ENCODE data around the gene COL9A2.

DNA sequence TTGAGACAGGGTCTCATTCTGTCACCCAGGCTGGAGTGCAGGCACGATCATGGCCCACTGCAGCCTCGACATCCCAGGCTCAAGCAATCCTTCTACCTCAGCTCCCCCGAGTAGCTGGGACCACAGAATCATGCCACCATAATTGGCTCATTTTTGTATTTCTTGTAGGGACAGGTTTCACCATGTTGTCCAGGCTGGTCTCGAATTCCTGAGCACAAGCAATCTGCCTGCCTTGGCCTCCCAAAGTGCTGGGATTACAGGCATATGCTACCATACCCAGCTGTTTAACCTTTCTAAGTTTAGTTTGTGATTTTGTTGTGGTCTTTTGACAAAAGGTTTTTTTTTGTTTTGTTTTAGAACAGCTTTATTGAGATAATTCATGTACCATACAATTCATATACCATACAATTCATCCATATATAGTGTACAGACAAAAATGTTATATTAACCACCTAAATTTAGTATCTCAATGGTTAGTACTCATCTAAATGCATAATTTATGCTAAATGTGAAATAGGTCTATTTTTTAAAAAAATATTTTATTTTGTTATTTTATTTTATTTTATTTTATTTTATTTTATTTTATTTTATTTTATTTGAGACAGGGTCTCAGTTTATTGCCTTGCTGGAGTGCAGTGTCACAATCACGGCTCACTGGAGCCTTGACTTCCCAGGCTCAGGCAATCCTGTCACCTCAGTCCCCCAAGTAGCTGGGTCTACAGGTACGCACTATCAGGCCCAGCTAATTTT, 50.1 kb downstream of the COL9A2 start:
- no peak for TF ChIP-seq EZH2 (IDR thresholded peaks at IDR 0.05)
- TF ChIP-seq POLR2AphosphoS5 (IDR thresholded peaks at IDR 0.05; ENCODE audit: borderline replicate concordance, low read depth, low read length) = no peak
